WTC11 (cell line): ENCODE results near the gene KCNK7. TPM values are rescaled to one million over a fixed set of nuclear protein-coding genes. Genes with fewer than 3 reads are reported as not detected.

Experiments
- ATAC-seq: fragments of 200-7000 bp; cut with Tn5 transposase; 2 replicates; pipeline ENCODE4 v1.10.0; 2021; ENCODE audit warnings: mild to moderate bottlenecking, moderate library complexity
- CTCF ChIA-PET: fragments of 300-600 bp; sonication (Branson Sonifier 250); formaldehyde crosslinking; loops from one replicate; lab custom pipeline; 2021; ENCODE audit warnings: antibody characterized with exemption; lab: Charles Lee
- POLR2A ChIA-PET: fragments of 350-600 bp; sonication (Branson Sonifier 250); formaldehyde crosslinking; loops from one replicate; lab custom pipeline; 2021; ENCODE audit warnings: antibody characterized with exemption; lab: Charles Lee
- DNase-seq: peaks from one replicate; pipeline ENCODE4 v3.0.0; 2021; ENCODE audit warnings: low spot score
- H3K27ac Mint-ChIP-seq: 2 replicates; pipeline ENCODE4 v1.8.0; 2021; ENCODE audit warnings: mixed read lengths
- H3K27me3 Mint-ChIP-seq: 2 replicates; pipeline ENCODE4 v1.8.0; 2021; ENCODE audit warnings: low read depth, mild to moderate bottlenecking, moderate library complexity, mixed read lengths
- H3K36me3 Mint-ChIP-seq: 2 replicates; pipeline ENCODE4 v1.8.0; 2021; ENCODE audit warnings: mixed read lengths
- H3K4me1 Mint-ChIP-seq: 2 replicates; pipeline ENCODE4 v1.8.0; 2022; ENCODE audit warnings: mixed read lengths
- H3K4me3 Mint-ChIP-seq: 2 replicates; pipeline ENCODE4 v1.8.0; 2021; ENCODE audit warnings: mild to moderate bottlenecking, moderate library complexity, mixed read lengths
- H3K9me3 Mint-ChIP-seq: 2 replicates; pipeline ENCODE4 v1.8.0; 2021; ENCODE audit warnings: mixed read lengths
- ELF4 ChIP-seq: sonication (generic); formaldehyde crosslinking; IDR thresholded peaks from 2 replicates; pipeline ENCODE4 v1.8.1; 2022; ENCODE audit warnings: low read depth, mild to moderate bottlenecking, moderate library complexity, missing genetic modification reagents
- FOXP1 ChIP-seq: sonication (generic); formaldehyde crosslinking; IDR thresholded peaks from 2 replicates; pipeline ENCODE4 v1.8.0; 2022; ENCODE audit warnings: missing genetic modification reagents, mild to moderate bottlenecking, moderate library complexity, borderline replicate concordance
- GTF2I ChIP-seq: fragments of 250-450 bp; sonication (Bioruptor Pico); conservative IDR thresholded peaks from 2 replicates; pipeline ENCODE4 v1.4.0; 2021; ENCODE audit warnings: mild to moderate bottlenecking
- HMGA2 ChIP-seq: fragments of 250-450 bp; sonication (Bioruptor Pico); IDR thresholded peaks from 2 replicates; pipeline ENCODE4 v1.4.0; 2021; ENCODE audit warnings: mild to moderate bottlenecking, moderate library complexity
- JAZF1 ChIP-seq: fragments of 250-450 bp; sonication (Bioruptor Pico); IDR thresholded peaks from 2 replicates; pipeline ENCODE4 v1.9.0; 2021; ENCODE audit warnings: moderate library complexity, mild to moderate bottlenecking, inconsistent platforms
- KAT7 ChIP-seq: sonication (generic); formaldehyde crosslinking; IDR thresholded peaks from 2 replicates; pipeline ENCODE4 v1.8.1; 2023; ENCODE audit warnings: missing genetic modification reagents, mild to moderate bottlenecking, borderline replicate concordance
- MYBL2 ChIP-seq: sonication (generic); formaldehyde crosslinking; IDR thresholded peaks from 2 replicates; pipeline ENCODE4 v1.8.1; 2023; ENCODE audit warnings: mild to moderate bottlenecking, moderate library complexity, missing genetic modification reagents
- OVOL2 ChIP-seq: fragments of 250-450 bp; sonication (Bioruptor Pico); IDR thresholded peaks from 2 replicates; pipeline ENCODE4 v1.9.0; 2021; ENCODE audit warnings: mild to moderate bottlenecking, borderline replicate concordance
- TCF7 ChIP-seq: sonication (generic); formaldehyde crosslinking; IDR thresholded peaks from 2 replicates; pipeline ENCODE4 v1.8.0; 2022; ENCODE audit warnings: mild to moderate bottlenecking, low read depth, missing genetic modification reagents, moderate library complexity
- ZNF138 ChIP-seq: sonication (generic); formaldehyde crosslinking; conservative IDR thresholded peaks from 2 replicates; pipeline ENCODE4 v1.8.1; 2022; ENCODE audit warnings: mild to moderate bottlenecking, moderate library complexity, missing genetic modification reagents
- ZNF219 ChIP-seq: sonication (generic); formaldehyde crosslinking; IDR thresholded peaks from 2 replicates; pipeline ENCODE4 v1.8.0; 2023; ENCODE audit warnings: missing genetic modification reagents, mild to moderate bottlenecking, borderline replicate concordance
- total RNA-seq: library from RNA; stranded (reverse); gene quantifications from 3 replicates; pipeline ENCODE4 v1.2.3, GENCODE V29; 2021
- TF ChIP-seq, protein P1 (sequence below): fragments of 250-450 bp; sonication (Bioruptor Pico); IDR thresholded peaks from 2 replicates; pipeline ENCODE4 v2.1.2; 2022; ENCODE audit warnings: mild to moderate bottlenecking, moderate library complexity
- TF ChIP-seq, protein P2 (sequence below): sonication (generic); formaldehyde crosslinking; IDR thresholded peaks from 2 replicates; pipeline ENCODE4 v1.8.0; 2022; ENCODE audit warnings: mild to moderate bottlenecking, missing genetic modification reagents
- TF ChIP-seq, protein P3 (sequence below): sonication (generic); formaldehyde crosslinking; IDR thresholded peaks from 2 replicates; pipeline ENCODE4 v1.8.1; 2022; ENCODE audit warnings: mild to moderate bottlenecking, moderate library complexity, missing genetic modification reagents
- TF ChIP-seq, protein P4 (sequence below): sonication (generic); formaldehyde crosslinking; IDR thresholded peaks from 2 replicates; pipeline ENCODE4 v1.8.1; 2023; ENCODE audit warnings: mild to moderate bottlenecking, missing genetic modification reagents, borderline replicate concordance

The KCNK7 gene
- total RNA-seq, 1 experiment from 2014 or later = 1.4 TPM

DNA sequence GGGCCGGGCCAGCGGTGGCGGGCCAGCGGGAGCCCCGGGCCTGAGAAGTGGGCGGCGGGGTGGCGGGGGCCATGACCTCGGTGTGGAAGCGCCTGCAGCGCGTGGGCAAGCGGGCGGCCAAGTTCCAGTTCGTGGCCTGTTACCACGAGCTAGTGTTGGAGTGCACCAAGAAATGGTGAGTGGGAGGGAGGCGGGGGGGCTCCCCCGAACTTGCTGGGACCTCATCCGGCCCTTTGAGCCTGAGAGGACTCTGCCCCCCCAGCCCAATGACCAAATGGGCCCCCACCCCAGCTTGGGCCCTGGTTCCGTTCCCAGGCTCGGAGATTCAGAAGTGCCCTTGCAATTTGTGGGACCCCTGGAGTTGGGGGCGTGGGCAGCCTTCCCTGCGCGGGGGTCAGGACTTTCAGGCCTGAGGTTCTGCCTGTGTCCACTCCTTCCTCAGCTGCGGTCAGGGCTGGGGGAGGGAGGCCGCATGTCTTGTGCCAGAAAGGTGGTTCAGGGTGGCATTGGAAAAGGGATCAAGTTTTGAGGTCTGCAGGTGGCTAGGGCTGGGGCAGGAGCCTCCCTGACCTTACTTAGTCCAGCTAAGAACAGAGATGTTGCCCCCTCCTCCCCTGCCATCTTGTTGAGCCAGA lies 19.3 kb downstream of the KCNK7 start:
- no peaks in the 10 kb centered on the region for H3K36me3 Mint-ChIP-seq
- ATAC-seq (no peak), DNase-seq (no peak)
- peaks cover 31% of the 10 kb centered on the region for H3K4me1 Mint-ChIP-seq
- CTCF ChIA-PET = interaction anchor here (0.7 to 4.0 kb wide), 10 partner anchors 10 to 37 kb away, joined by 3 to 55 read pairs (median 6); partner anchors contain the start of gene KCNK7
- TF ChIP-seq ZNF219 (CRISPR knock-in tag) (no peak), ZNF138 (CRISPR knock-in tag) (no peak)
- TF ChIP-seq, protein P1, sequence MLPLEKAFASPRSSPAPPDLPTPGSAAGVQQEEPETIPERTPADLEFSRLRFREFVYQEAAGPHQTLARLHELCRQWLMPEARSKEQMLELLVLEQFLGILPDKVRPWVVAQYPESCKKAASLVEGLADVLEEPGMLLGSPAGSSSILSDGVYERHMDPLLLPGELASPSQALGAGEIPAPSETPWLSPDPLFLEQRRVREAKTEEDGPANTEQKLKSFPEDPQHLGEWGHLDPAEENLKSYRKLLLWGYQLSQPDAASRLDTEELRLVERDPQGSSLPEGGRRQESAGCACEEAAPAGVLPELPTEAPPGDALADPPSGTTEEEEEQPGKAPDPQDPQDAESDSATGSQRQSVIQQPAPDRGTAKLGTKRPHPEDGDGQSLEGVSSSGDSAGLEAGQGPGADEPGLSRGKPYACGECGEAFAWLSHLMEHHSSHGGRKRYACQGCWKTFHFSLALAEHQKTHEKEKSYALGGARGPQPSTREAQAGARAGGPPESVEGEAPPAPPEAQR (CRISPR knock-in tag) = no peak
- no peaks in the 10 kb centered on the region for H3K9me3 Mint-ChIP-seq
- peak overlapping the region; percentile 64 for H3K4me3 Mint-ChIP-seq
- H3K27ac Mint-ChIP-seq = no peak overlapping the region
- H3K27me3 Mint-ChIP-seq = peaks cover 38% of the 10 kb centered on the region
- POLR2A ChIA-PET = interaction anchor here (0.9 to 1.7 kb wide), 3 partner anchors 15 to 39 kb away, joined by 3 to 6 read pairs (median 3); partner anchors contain the start of gene PCNX3

DNA sequence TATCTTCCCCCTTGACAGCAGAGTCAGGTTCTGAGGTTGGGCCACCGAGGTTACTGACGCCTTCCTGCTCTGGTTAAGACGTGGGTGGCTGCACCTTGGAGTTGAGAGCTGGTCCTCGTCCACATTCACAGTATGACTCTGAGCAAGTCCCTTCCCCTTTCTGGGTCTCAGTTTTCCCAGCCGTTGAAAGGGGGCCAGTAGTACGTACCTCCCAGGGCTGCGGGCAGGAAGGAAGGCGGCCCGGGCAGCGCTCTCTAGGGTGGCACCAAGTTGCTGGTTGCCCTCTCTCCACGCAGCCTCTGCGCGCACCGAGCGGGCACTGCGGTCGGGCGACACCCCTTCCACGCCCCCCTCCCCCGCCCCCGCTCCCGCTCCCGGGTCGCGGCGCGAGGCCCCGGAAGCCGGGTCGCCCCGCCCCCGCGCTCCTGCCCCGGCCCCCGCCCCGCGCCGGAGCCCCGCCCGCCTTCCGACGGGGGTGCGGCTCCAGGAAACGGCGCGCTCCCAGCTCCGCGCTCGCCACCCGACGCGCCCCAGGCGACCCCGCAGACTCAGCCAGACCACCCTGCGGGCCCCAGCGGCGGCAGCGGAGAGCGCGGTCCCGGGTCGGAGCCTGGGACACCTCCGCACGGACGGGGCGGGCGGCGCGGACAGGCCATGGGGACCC lies 19.9 kb downstream of the KCNK7 start, which contains the start of gene EHBP1L1:
Gene EHBP1L1 (plus strand): TSS at position 486 of the 664 bp plus-strand sequence. CDS start 250 bp downstream, outside the sequence.
- ATAC-seq (no peak), DNase-seq (no peak)
- no peak within 1 kb of the TSS for H3K27ac Mint-ChIP-seq
- ChIA-PET POLR2A (interaction anchor here (0.5 to 1.7 kb wide), 7 partner anchors 11 to 565 kb away, joined by 3 to 6 read pairs (median 3); partner anchors contain the start of gene PCNX3), CTCF (interaction anchor here (0.6 to 4.0 kb wide), 10 partner anchors 9 to 35 kb away, joined by 3 to 55 read pairs (median 4); partner anchors contain the start of gene KCNK7)
- H3K27me3 Mint-ChIP-seq = peaks cover 38% of the 10 kb centered on the region
- H3K9me3 Mint-ChIP-seq = no peaks in the 10 kb centered on the region
- no peaks in the 10 kb centered on the region for H3K36me3 Mint-ChIP-seq
- peak within 1 kb of the TSS; percentile 84 for H3K4me3 Mint-ChIP-seq
- H3K4me1 Mint-ChIP-seq = peaks cover 35% of the 10 kb centered on the region
- TF ChIP-seq OVOL2 (no peak), ELF4 (CRISPR knock-in tag) (no peak), GTF2I (CRISPR knock-in tag) (peak; percentile 91), FOXP1 (CRISPR knock-in tag) (0 out of 2 replicates have a peak, but pooled peaks have one; percentile 27), JAZF1 (CRISPR knock-in tag) (no peak), KAT7 (CRISPR knock-in tag) (no peak), HMGA2 (no peak), MYBL2 (0 out of 2 replicates have a peak, but pooled peaks have one; percentile 29)
- TF ChIP-seq, protein P1 (CRISPR knock-in tag) = no peak
- TF ChIP-seq, protein P2, sequence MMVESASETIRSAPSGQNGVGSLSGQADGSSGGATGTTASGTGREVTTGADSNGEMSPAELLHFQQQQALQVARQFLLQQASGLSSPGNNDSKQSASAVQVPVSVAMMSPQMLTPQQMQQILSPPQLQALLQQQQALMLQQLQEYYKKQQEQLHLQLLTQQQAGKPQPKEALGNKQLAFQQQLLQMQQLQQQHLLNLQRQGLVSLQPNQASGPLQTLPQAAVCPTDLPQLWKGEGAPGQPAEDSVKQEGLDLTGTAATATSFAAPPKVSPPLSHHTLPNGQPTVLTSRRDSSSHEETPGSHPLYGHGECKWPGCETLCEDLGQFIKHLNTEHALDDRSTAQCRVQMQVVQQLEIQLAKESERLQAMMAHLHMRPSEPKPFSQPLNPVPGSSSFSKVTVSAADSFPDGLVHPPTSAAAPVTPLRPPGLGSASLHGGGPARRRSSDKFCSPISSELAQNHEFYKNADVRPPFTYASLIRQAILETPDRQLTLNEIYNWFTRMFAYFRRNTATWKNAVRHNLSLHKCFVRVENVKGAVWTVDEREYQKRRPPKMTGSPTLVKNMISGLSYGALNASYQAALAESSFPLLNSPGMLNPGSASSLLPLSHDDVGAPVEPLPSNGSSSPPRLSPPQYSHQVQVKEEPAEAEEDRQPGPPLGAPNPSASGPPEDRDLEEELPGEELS (CRISPR knock-in tag) = no peak

DNA sequence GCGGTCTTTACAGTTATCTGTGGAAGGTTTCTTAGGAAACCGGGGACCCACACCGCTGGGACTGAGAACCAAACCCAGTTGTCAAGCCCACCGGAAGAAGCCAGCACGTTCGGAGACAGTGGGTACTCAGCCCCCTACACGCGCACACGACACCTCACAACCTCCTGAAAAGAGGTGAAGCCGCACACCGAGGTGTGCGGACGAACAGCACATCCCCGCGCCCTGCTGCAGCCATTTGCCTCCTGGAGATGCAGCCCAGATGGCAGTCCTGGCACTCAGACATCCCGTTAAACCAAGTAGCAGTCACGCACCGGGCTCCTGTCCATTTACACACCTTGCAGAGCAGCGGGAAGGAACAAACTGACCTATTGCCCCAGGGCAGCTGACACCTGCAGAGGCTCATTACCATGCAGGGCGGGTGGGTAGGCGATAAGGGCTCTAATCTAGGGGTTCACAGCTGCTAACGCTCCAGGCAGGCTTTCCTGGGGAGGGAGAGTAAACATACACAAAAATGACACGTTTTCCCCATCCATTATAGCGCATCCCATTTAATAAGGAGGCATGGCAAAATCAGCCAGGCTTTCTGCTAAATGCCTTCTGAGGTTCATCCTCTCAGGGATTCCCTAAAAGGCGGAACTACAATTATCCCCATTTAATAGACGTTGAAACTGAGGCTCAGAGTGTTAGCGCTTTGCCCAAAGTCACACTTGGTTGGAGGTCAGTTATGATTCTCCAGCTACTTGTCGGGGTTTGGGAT lies 20.6 kb downstream of the KCNK7 start:
- Mint-ChIP-seq H3K4me1 (peaks cover 37% of the 10 kb centered on the region), H3K27ac (no peak overlapping the region), H3K36me3 (no peaks in the 10 kb centered on the region), H3K4me3 (peak overlapping the region; percentile 84), H3K27me3 (peaks cover 38% of the 10 kb centered on the region), H3K9me3 (no peaks in the 10 kb centered on the region)
- CTCF ChIA-PET = interaction anchor here (1.0 to 4.0 kb wide), 8 partner anchors 10 to 34 kb away, joined by 3 to 55 read pairs (median 6); partner anchors contain the start of gene KCNK7
- POLR2A ChIA-PET = interaction anchor here (1.0 to 1.7 kb wide), 3 partner anchors 12 to 32 kb away, joined by 3 to 6 read pairs (median 4); no protein-coding TSS in a partner anchor
- ATAC-seq (no peak), DNase-seq (no peak)
- no peak for TF ChIP-seq TCF7 (CRISPR knock-in tag)
- no peak for TF ChIP-seq ZNF219 (CRISPR knock-in tag)
- TF ChIP-seq, protein P3, sequence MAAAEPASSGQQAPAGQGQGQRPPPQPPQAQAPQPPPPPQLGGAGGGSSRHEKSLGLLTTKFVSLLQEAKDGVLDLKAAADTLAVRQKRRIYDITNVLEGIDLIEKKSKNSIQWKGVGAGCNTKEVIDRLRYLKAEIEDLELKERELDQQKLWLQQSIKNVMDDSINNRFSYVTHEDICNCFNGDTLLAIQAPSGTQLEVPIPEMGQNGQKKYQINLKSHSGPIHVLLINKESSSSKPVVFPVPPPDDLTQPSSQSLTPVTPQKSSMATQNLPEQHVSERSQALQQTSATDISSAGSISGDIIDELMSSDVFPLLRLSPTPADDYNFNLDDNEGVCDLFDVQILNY (CRISPR knock-in tag) = 0 out of 2 replicates have a peak, but pooled peaks have one; percentile 27
- TF ChIP-seq, protein P4, sequence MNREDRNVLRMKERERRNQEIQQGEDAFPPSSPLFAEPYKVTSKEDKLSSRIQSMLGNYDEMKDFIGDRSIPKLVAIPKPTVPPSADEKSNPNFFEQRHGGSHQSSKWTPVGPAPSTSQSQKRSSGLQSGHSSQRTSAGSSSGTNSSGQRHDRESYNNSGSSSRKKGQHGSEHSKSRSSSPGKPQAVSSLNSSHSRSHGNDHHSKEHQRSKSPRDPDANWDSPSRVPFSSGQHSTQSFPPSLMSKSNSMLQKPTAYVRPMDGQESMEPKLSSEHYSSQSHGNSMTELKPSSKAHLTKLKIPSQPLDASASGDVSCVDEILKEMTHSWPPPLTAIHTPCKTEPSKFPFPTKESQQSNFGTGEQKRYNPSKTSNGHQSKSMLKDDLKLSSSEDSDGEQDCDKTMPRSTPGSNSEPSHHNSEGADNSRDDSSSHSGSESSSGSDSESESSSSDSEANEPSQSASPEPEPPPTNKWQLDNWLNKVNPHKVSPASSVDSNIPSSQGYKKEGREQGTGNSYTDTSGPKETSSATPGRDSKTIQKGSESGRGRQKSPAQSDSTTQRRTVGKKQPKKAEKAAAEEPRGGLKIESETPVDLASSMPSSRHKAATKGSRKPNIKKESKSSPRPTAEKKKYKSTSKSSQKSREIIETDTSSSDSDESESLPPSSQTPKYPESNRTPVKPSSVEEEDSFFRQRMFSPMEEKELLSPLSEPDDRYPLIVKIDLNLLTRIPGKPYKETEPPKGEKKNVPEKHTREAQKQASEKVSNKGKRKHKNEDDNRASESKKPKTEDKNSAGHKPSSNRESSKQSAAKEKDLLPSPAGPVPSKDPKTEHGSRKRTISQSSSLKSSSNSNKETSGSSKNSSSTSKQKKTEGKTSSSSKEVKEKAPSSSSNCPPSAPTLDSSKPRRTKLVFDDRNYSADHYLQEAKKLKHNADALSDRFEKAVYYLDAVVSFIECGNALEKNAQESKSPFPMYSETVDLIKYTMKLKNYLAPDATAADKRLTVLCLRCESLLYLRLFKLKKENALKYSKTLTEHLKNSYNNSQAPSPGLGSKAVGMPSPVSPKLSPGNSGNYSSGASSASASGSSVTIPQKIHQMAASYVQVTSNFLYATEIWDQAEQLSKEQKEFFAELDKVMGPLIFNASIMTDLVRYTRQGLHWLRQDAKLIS (CRISPR knock-in tag) = no peak
